Suprapubic skin (tissue), 4 donors: Measurements from ENCODE around the gene MBNL2.

Source experiments
- CTCF ChIP-seq, 2 donors: fragments of 200-600 bp in 1 of 2; fragments of 450-650 bp in 1 of 2; sonication (generic) in 1 of 2; IDR thresholded peaks; one replicate each; pipeline ENCODE4 v1.5.1; 2016 to 2019; ENCODE audit warnings: antibody characterized with exemption in 2 of 2, mild to moderate bottlenecking in 1 of 2, moderate library complexity in 1 of 2
- POLR2A ChIP-seq, 2 donors: fragments of 450-650 bp; IDR thresholded peaks; one replicate each; pipeline ENCODE4 v1.6.1; 2017; ENCODE audit warnings: antibody characterized with exemption in 2 of 2, mild to moderate bottlenecking in 2 of 2, moderate library complexity in 2 of 2
- POLR2AphosphoS5 ChIP-seq, 3 donors: sonication (generic); formaldehyde crosslinking; IDR thresholded peaks; one replicate each; pipeline ENCODE4 v1.6.1; 2017; ENCODE audit warnings: antibody characterized with exemption in 3 of 3

- TF ChIP-seq POLR2A (IDR thresholded peaks at IDR 0.05): no peak
- TF ChIP-seq CTCF (IDR thresholded peaks at IDR 0.05): no peak
- no peak for TF ChIP-seq POLR2AphosphoS5 (IDR thresholded peaks at IDR 0.05)
Measured at GRCh38 chr13:97306106-97306505, 84.0 kb downstream of the MBNL2 start.
